GM12878 (cell line): ENCODE results near the gene LHFPL3. TPM values are rescaled to one million over a fixed set of nuclear protein-coding genes. Genes with fewer than 3 reads are reported as not detected.

Source experiments
- ATAC-seq: fragments of 200-7000 bp; cut with Tn5 transposase; 3 replicates; pipeline ENCODE4 v1.9.1; 2020; ENCODE audit warnings: mild to moderate bottlenecking, moderate library complexity
- BruUV-seq: library from RNA; stranded (reverse); fragments of 400-500 nt; replicated peaks from 2 replicates; lab custom pipeline; 2021; lab: Mats Ljungman, UMichigan
- CTCF ChIA-PET: fragments of 300-600 bp; sonication (Branson Sonifier 250); formaldehyde crosslinking; extraction: SDS; loops from one replicate; lab custom pipeline; 2021; ENCODE audit warnings: inconsistent platforms; lab: Yijun Ruan, JAX
- POLR2A ChIA-PET: fragments of 350-600 bp; formaldehyde crosslinking; extraction: SDS; loops from one replicate; lab custom pipeline; 2021; ENCODE audit warnings: inconsistent platforms; lab: Charles Lee
- RAD21 ChIA-PET: fragments of 300-600 bp; sonication (Branson Sonifier 250); formaldehyde crosslinking; loops from one replicate; lab custom pipeline; 2023; ENCODE audit warnings: antibody characterized with exemption; ENCODE audit not compliant: unreplicated experiment; lab: Charles Lee
- SMC1A ChIA-PET: fragments of 300-600 bp; sonication (Branson Sonifier 250); formaldehyde crosslinking; loops from one replicate; lab custom pipeline; 2023; ENCODE audit not compliant: unreplicated experiment, uncharacterized antibody; lab: Charles Lee
- DNase-seq: peaks from one replicate; pipeline ENCODE4 v3.0.0-alpha.2; 2011; ENCODE audit warnings: low read depth, low spot score
- FAIRE-seq: peaks from 3 replicates; lab custom pipeline; 2011; peaks lifted over from hg19 to GRCh38; lab: Jason Lieb, UNC
- H2AFZ ChIP-seq: 2 replicates; pipeline ENCODE4 v1.6.0; 2011; ENCODE audit warnings: low read depth, low read length, control low read depth; ENCODE audit not compliant: control insufficient read depth
- H3K27ac ChIP-seq: 2 replicates; pipeline ENCODE4 v1.5.1; 2011; ENCODE audit warnings: control low read depth; ENCODE audit not compliant: control insufficient read depth, insufficient read depth
- H3K27me3 ChIP-seq, 2 experiments: replicated peaks in 1 of 2; 2 replicates each; pipeline versions ENCODE4 v1.6.0 to v1.6.1; 2011; ENCODE audit warnings: low read length in 1 of 2; ENCODE audit not compliant: control insufficient read depth in 2 of 2, insufficient read depth in 2 of 2
- H3K36me3 ChIP-seq, 2 experiments: 2 replicates each; pipeline ENCODE4 v1.5.1; 2011; ENCODE audit warnings: low read length in 1 of 2; ENCODE audit not compliant: control insufficient read depth in 2 of 2, insufficient read depth in 2 of 2
- H3K4me1 ChIP-seq: 2 replicates; pipeline ENCODE4 v1.6.1; 2011; ENCODE audit warnings: mild to moderate bottlenecking, low read length, moderate library complexity, mixed read lengths; ENCODE audit not compliant: control insufficient read depth, insufficient read depth
- H3K4me2 ChIP-seq: 2 replicates; pipeline ENCODE4 v1.6.0; 2011; ENCODE audit warnings: control low read depth; ENCODE audit not compliant: control insufficient read depth, insufficient read depth
- H3K4me3 ChIP-seq: fragments of 200-600 bp; sonication (generic); 2 replicates; pipeline ENCODE4 v1.5.1; 2016
- H3K79me2 ChIP-seq: 2 replicates; pipeline ENCODE4 v1.6.0; 2011; ENCODE audit warnings: low read length; ENCODE audit not compliant: control insufficient read depth, insufficient read depth
- H3K9ac ChIP-seq: 2 replicates; pipeline ENCODE4 v1.8.0; 2011; ENCODE audit warnings: low read length, control low read depth, mixed read lengths; ENCODE audit not compliant: control insufficient read depth, insufficient read depth
- H3K9me3 ChIP-seq: replicated peaks from 3 replicates; pipeline ENCODE4 v1.5.1; 2011; ENCODE audit warnings: mild to moderate bottlenecking, low read length; ENCODE audit not compliant: control insufficient read depth, insufficient read depth
- H4K20me1 ChIP-seq: 2 replicates; pipeline ENCODE4 v1.6.0; 2011; ENCODE audit not compliant: control insufficient read depth, insufficient read depth
- BRCA1 ChIP-seq: IDR thresholded peaks from 2 replicates; pipeline ENCODE4 v1.6.1; 2011; ENCODE audit warnings: low read depth, low read length, improper control_type of control experiment
- CBFB ChIP-seq: IDR thresholded peaks from 2 replicates; pipeline ENCODE4 v1.6.1; 2016; ENCODE audit warnings: antibody characterized with exemption, low read depth
- EED ChIP-seq: sonication (generic); IDR thresholded peaks from 2 replicates; pipeline ENCODE4 v1.6.1; 2016; ENCODE audit warnings: antibody characterized with exemption, low read depth
- EP300 ChIP-seq, 2 experiments: fragments of 150-350 bp in 1 of 2; IDR thresholded peaks; 2 replicates each; pipeline ENCODE4 v1.6.1; 2011 to 2012; ENCODE audit warnings: low read depth in 2 of 2, low read length in 2 of 2, borderline replicate concordance in 1 of 2, improper control_type of control experiment in 1 of 2, inconsistent platforms in 1 of 2; ENCODE audit not compliant: control insufficient read depth in 1 of 2
- ETV6 ChIP-seq, 2 experiments: fragments of 450-650 bp in 1 of 2; IDR thresholded peaks in 1 of 2; conservative IDR thresholded peaks in 1 of 2; 2 replicates each; pipeline ENCODE4 v1.6.1; 2014; ENCODE audit warnings: antibody characterized with exemption in 1 of 2, borderline replicate concordance in 1 of 2, low read depth in 1 of 2, mild to moderate bottlenecking in 1 of 2, moderate library complexity in 1 of 2
- EZH2 ChIP-seq: IDR thresholded peaks from 2 replicates; pipeline ENCODE4 v1.6.1; 2012; ENCODE audit warnings: low read depth, mild to moderate bottlenecking, control low read depth, inconsistent platforms, low read length, borderline replicate concordance; ENCODE audit not compliant: control insufficient read depth
- MTA3 ChIP-seq: IDR thresholded peaks from 2 replicates; pipeline ENCODE4 v1.6.1; 2012; ENCODE audit warnings: low read length, inconsistent platforms, borderline replicate concordance
- RUNX3 ChIP-seq: IDR thresholded peaks from 2 replicates; pipeline ENCODE4 v1.6.1; 2012; ENCODE audit warnings: low read length, inconsistent platforms
- SIN3A ChIP-seq: IDR thresholded peaks from 2 replicates; pipeline ENCODE4 v1.6.1; 2012; ENCODE audit warnings: low read depth, low read length, improper control_type of control experiment
- SPI1 ChIP-seq: IDR thresholded peaks from 2 replicates; pipeline ENCODE4 v1.6.1; 2011; ENCODE audit warnings: low read depth, mild to moderate bottlenecking, low read length, moderate library complexity, borderline replicate concordance; ENCODE audit not compliant: insufficient read depth
- SREBF2 ChIP-seq: IDR thresholded peaks from 2 replicates; pipeline ENCODE4 v1.6.1; 2012; ENCODE audit warnings: mild to moderate bottlenecking, low read length
- YBX1 ChIP-seq: fragments of 450-650 bp; IDR thresholded peaks from 2 replicates; pipeline ENCODE4 v1.6.1; 2016; ENCODE audit warnings: antibody characterized with exemption
- ZNF217 ChIP-seq: fragments of 450-650 bp; IDR thresholded peaks from 2 replicates; pipeline ENCODE4 v1.6.1; 2017; ENCODE audit warnings: antibody characterized with exemption, mild to moderate bottlenecking
- WGBS: methylation state at CpG from one replicate; pipeline ENCODE4 v1.1.6; 2016; ENCODE audit warnings: low lambda C conversion rate; ENCODE audit not compliant: insufficient replicate concordance, insufficient coverage; ENCODE audit errors: missing lambda C conversion rate; 5-methylcytosine and 5-hydroxymethylcytosine counted together
- in situ Hi-C: fragments of 300-500 bp; cut with MboI; formaldehyde crosslinking; loops from 9 replicates; pipeline ENCODE4 v1.14.3; 2018; ENCODE audit warnings: mixed read lengths
- intact Hi-C: fragments of 100-400 bp; cut with micrococcal nuclease; formaldehyde crosslinking; loops from one replicate; pipeline ENCODE4 v1.14.2; 2022; ENCODE audit not compliant: unreplicated experiment
- polyA plus RNA-seq, 11 experiments: library from polyadenylated mRNA; depleted of rRNA in 4 of 11; unstranded in 6 of 11; stranded (reverse) in 5 of 11; fragments of >200 nt; fragmentation: Nextera tagmentation in 4 of 11; fragmentation: Illumina TruSeq in 1 of 11; extraction: Ambion mirVana in 4 of 11; extraction: Trizol in 1 of 11; gene quantifications; 1 replicate in 1 of 11; 2 replicates in 10 of 11; pipeline versions ENCODE4 v1.2.1 to v1.2.3, GENCODE V29; 2011 to 2016; ENCODE audit warnings: inconsistent platforms in 2 of 11, missing spikeins in 2 of 11, low read depth in 1 of 11
- total RNA-seq, 4 experiments: library from RNA; depleted of rRNA in 3 of 4; stranded (reverse); fragments of >200 nt in 3 of 4; fragmentation: Illumina TruSeq in 1 of 4; extraction: Trizol in 1 of 4; gene quantifications; 2 replicates each; pipeline versions ENCODE4 v1.2.1 to v1.2.3, GENCODE V29; 2013 to 2021
- TF ChIP-seq, protein P1 (sequence below): fragments of 450-650 bp; IDR thresholded peaks from 2 replicates; pipeline ENCODE4 v1.6.1; 2016; ENCODE audit warnings: mild to moderate bottlenecking

LHFPL3 gene
- total and polyA plus RNA-seq, 10 of the 15 experiments (the other 5 are each of a cell fraction or from before 2014, with no cell fraction given): 0.09 TPM; not detected in 9

DNA sequence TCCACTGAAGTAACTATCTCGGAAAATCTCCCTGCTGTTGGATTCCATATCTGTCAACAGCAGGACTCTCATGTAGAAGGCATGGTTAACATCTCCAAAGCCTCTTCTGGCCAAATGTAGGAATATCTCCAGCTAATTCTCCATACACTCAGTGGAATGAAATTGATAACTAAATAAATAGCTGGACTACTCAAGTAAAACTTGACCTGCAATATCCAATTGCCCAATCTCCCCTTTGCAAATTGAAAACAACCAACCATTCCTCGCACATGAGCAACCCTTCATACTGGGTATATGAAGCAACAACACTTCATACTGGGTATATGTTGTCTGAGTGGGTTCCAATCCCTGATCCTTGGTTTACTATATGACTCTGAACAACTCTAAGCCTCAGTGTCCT lies 580.2 kb downstream of the LHFPL3 start:
- POLR2A ChIA-PET: interaction anchor here (0.5 to 1.2 kb wide), 2 partner anchors 25 to 151 kb away, joined by 3 to 4 read pairs; no protein-coding TSS in a partner anchor
- H3K4me3 ChIP-seq: no peak overlapping the region
- CTCF ChIA-PET: interaction anchor here (0.8 to 8.2 kb wide), 8 partner anchors 9 to 265 kb away, joined by 4 to 62 read pairs (median 6); no protein-coding TSS in a partner anchor
- in situ Hi-C loops: no loop called here
- no peak overlapping the region for H2AFZ ChIP-seq
- RAD21 ChIA-PET: interaction anchor here (1.6 to 3.4 kb wide), 2 partner anchors 11 to 25 kb away, joined by 4 to 19 read pairs; no protein-coding TSS in a partner anchor
- no peak overlapping the region for H3K4me2 ChIP-seq
- H3K36me3 ChIP-seq: no peaks in the 10 kb centered on the region
- WGBS: 6% methylated on average over 2 of the region's 2 CpGs
- ATAC-seq (no peak), DNase-seq (no peak), FAIRE-seq (peak; percentile 23)
- no peaks in the 10 kb centered on the region for H3K27me3 ChIP-seq
- H4K20me1 ChIP-seq: no peaks in the 10 kb centered on the region
- no peak for TF ChIP-seq BRCA1
- no peak for TF ChIP-seq MTA3
- no peak for TF ChIP-seq SREBF2
- no TSS peak for BruUV-seq
- no peak overlapping the region for H3K9ac ChIP-seq
- intact Hi-C loops: no loop called here
- no peaks in the 10 kb centered on the region for H3K79me2 ChIP-seq
- H3K9me3 ChIP-seq: no peaks in the 10 kb centered on the region
- SMC1A ChIA-PET: interaction anchor here (1.0 to 7.4 kb wide), 7 partner anchors 10 to 70 kb away, joined by 3 to 69 read pairs (median 4); no protein-coding TSS in a partner anchor
- H3K4me1 ChIP-seq: no peaks in the 10 kb centered on the region
- H3K27ac ChIP-seq: no peak overlapping the region

DNA sequence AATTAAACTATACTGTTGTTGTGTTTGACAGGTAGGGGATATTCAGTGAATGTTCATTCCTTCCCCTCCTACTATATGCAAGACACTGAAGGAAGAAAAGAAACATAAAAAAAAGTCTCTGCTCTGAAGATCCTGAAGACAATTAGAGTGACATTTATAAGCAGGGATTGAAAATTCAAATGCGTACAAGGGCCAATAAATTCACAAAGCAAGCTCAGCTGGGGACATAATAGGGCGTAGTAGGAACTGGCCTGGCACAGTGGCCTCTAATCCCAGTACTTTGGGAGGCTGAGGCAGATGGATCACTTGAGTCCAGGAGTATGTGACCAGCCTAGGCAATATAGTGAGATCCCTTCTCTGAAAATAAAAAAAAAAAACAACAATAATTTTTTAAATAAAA lies 580.7 kb downstream of the LHFPL3 start:
- BruUV-seq: no TSS peak
- WGBS: 97% methylated on average over 2 of the region's 2 CpGs
- in situ Hi-C loops (no loop called here), intact Hi-C loops (no loop called here)
- H3K79me2 ChIP-seq: no peaks in the 10 kb centered on the region
- no peak overlapping the region for H2AFZ ChIP-seq
- no peaks in the 10 kb centered on the region for H4K20me1 ChIP-seq
- H3K27me3 ChIP-seq: no peaks in the 10 kb centered on the region
- no peaks in the 10 kb centered on the region for H3K9me3 ChIP-seq
- TF ChIP-seq EP300 (IDR thresholded peaks at IDR 0.05; ENCODE audit: borderline replicate concordance in 1 of 2, control insufficient read depth in 1 of 2, low read depth in 2 of 2, low read length in 2 of 2) (no peak), EZH2 (no peak), EED (no peak), SPI1 (no peak), RUNX3 (no peak), SIN3A (no peak), ETV6 (conservative IDR thresholded peaks at IDR 0.05 in 1 of 2, IDR thresholded peaks at IDR 0.05 in 1 of 2; ENCODE audit: borderline replicate concordance in 1 of 2, low read depth in 1 of 2) (no peak), YBX1 (no peak), CBFB (no peak), ZNF217 (no peak)
- TF ChIP-seq, protein P1, sequence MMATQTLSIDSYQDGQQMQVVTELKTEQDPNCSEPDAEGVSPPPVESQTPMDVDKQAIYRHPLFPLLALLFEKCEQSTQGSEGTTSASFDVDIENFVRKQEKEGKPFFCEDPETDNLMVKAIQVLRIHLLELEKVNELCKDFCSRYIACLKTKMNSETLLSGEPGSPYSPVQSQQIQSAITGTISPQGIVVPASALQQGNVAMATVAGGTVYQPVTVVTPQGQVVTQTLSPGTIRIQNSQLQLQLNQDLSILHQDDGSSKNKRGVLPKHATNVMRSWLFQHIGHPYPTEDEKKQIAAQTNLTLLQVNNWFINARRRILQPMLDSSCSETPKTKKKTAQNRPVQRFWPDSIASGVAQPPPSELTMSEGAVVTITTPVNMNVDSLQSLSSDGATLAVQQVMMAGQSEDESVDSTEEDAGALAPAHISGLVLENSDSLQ: no peak
- H3K4me3 ChIP-seq: no peak overlapping the region
- DNase-seq: no peak
- H3K36me3 ChIP-seq: no peaks in the 10 kb centered on the region
- no peak overlapping the region for H3K9ac ChIP-seq
- H3K4me2 ChIP-seq: no peak overlapping the region
- ChIA-PET CTCF (interaction anchor here (0.6 to 8.2 kb wide), 8 partner anchors 10 to 265 kb away, joined by 3 to 62 read pairs (median 6); no protein-coding TSS in a partner anchor), POLR2A (interaction anchor here (1.2 kb wide), 1 partner anchor 25 kb away, joined by 4 read pairs; no protein-coding TSS in a partner anchor), SMC1A (interaction anchor here (1.0 to 7.4 kb wide), 7 partner anchors 9 to 70 kb away, joined by 3 to 69 read pairs (median 4); no protein-coding TSS in a partner anchor), RAD21 (interaction anchor here (1.1 to 3.4 kb wide), 2 partner anchors 26 to 72 kb away, joined by 3 to 19 read pairs; no protein-coding TSS in a partner anchor)
- no peak for ATAC-seq
- H3K4me1 ChIP-seq: no peaks in the 10 kb centered on the region
- no peak overlapping the region for H3K27ac ChIP-seq
- FAIRE-seq: no peak
